Astrocyte (in vitro differentiated cells and primary cell): Measurements from ENCODE around the gene DSE. TPM values are rescaled to one million over a fixed set of nuclear protein-coding genes. Genes with fewer than 3 reads are reported as not detected.

Source experiments
- DNase-seq: peaks from one replicate; pipeline ENCODE4 v3.0.0-alpha.2; 2010; ENCODE audit warnings: low read depth
- FAIRE-seq: peaks from 2 replicates; lab custom pipeline; 2011; peaks lifted over from hg19 to GRCh38; lab: Jason Lieb, UNC
- H2AFZ ChIP-seq: 2 replicates; pipeline ENCODE4 v1.6.0; 2012; ENCODE audit warnings: low read depth, low read length, inconsistent platforms
- H3K27ac ChIP-seq: 2 replicates; pipeline ENCODE4 v1.5.1; 2011; ENCODE audit warnings: low read depth, low read length, inconsistent platforms
- H3K27me3 ChIP-seq: 2 replicates; pipeline ENCODE4 v1.6.0; 2011; ENCODE audit warnings: low read length, inconsistent platforms; ENCODE audit not compliant: insufficient read depth
- H3K36me3 ChIP-seq: 2 replicates; pipeline ENCODE4 v1.5.1; 2011; ENCODE audit warnings: low read length, inconsistent platforms; ENCODE audit not compliant: insufficient read depth
- H3K4me1 ChIP-seq: 2 replicates; pipeline ENCODE4 v1.5.1; 2011; ENCODE audit warnings: low read length, inconsistent platforms; ENCODE audit not compliant: insufficient read depth
- H3K4me2 ChIP-seq: 2 replicates; pipeline ENCODE4 v1.6.0; 2012; ENCODE audit warnings: low read length, inconsistent platforms
- H3K4me3 ChIP-seq: 2 replicates; pipeline ENCODE4 v1.5.1; 2011; ENCODE audit warnings: low read depth, mild to moderate bottlenecking, low read length, inconsistent platforms; ENCODE audit not compliant: insufficient read depth
- H3K79me2 ChIP-seq: 2 replicates; pipeline ENCODE4 v1.6.0; 2012; ENCODE audit warnings: mild to moderate bottlenecking, low read length, inconsistent platforms; ENCODE audit not compliant: insufficient read depth
- H3K9ac ChIP-seq: 2 replicates; pipeline ENCODE4 v1.6.0; 2012; ENCODE audit warnings: mild to moderate bottlenecking, low read length, inconsistent platforms
- H3K9me3 ChIP-seq: 2 replicates; pipeline ENCODE4 v1.5.1; 2012; ENCODE audit warnings: low read depth, mild to moderate bottlenecking, low read length, inconsistent platforms; ENCODE audit not compliant: insufficient read depth
- H4K20me1 ChIP-seq: 2 replicates; pipeline ENCODE4 v1.6.0; 2012; ENCODE audit warnings: low read length, inconsistent platforms; ENCODE audit not compliant: insufficient read depth
- H3K27ac Mint-ChIP-seq: one replicate; pipeline ENCODE4 v1.8.0; 2021; ENCODE audit warnings: mild to moderate bottlenecking, mixed read lengths; ENCODE audit not compliant: unreplicated experiment
- H3K27me3 Mint-ChIP-seq: one replicate; pipeline ENCODE4 v1.8.0; 2021; ENCODE audit warnings: low read depth, mixed read lengths; ENCODE audit not compliant: unreplicated experiment
- H3K36me3 Mint-ChIP-seq: one replicate; pipeline ENCODE4 v1.8.0; 2021; ENCODE audit warnings: low read depth, mixed read lengths; ENCODE audit not compliant: unreplicated experiment
- H3K4me1 Mint-ChIP-seq: one replicate; pipeline ENCODE4 v1.8.0; 2021; ENCODE audit warnings: low read depth, mixed read lengths; ENCODE audit not compliant: unreplicated experiment
- H3K4me3 Mint-ChIP-seq: one replicate; pipeline ENCODE4 v1.8.0; 2021; ENCODE audit warnings: mild to moderate bottlenecking, moderate library complexity, mixed read lengths; ENCODE audit not compliant: unreplicated experiment
- H3K9me3 Mint-ChIP-seq: one replicate; pipeline ENCODE4 v1.8.0; 2021; ENCODE audit warnings: mild to moderate bottlenecking, mixed read lengths; ENCODE audit not compliant: unreplicated experiment
- EZH2 ChIP-seq: IDR thresholded peaks from 2 replicates; pipeline ENCODE4 v1.6.1; 2012; ENCODE audit warnings: mild to moderate bottlenecking, low read length, inconsistent platforms; ENCODE audit not compliant: insufficient read depth
- total RNA-seq: library from RNA; stranded (reverse); gene quantifications from 2 replicates; pipeline ENCODE4 v1.2.1, GENCODE V29; 2021
- TF ChIP-seq, protein P1 (sequence below): IDR thresholded peaks from 2 replicates; pipeline ENCODE4 v1.5.1; 2011; ENCODE audit warnings: low read depth, mild to moderate bottlenecking, inconsistent platforms, low read length, moderate library complexity; ENCODE audit not compliant: insufficient read depth

The DSE gene
- total RNA-seq, 1 donor from 2014 or later, result 83.2 TPM

GRCh38 chr6:116492331-116493067, 121.8 kb downstream of the DSE start:
- no peak for FAIRE-seq
- Histone ChIP-seq H4K20me1 (no peaks in the 10 kb centered on the region), H3K36me3 (no peaks in the 10 kb centered on the region), H2AFZ (no peak overlapping the region), H3K27ac (no peak overlapping the region), H3K9me3 (no peaks in the 10 kb centered on the region), H3K27me3 (no peaks in the 10 kb centered on the region), H3K4me3 (no peak overlapping the region), H3K9ac (no peak overlapping the region), H3K4me1 (no peaks in the 10 kb centered on the region), H3K4me2 (no peak overlapping the region), H3K79me2 (no peaks in the 10 kb centered on the region)
- no peak for DNase-seq
- Mint-ChIP-seq H3K4me3 (no peak overlapping the region), H3K27me3 (no peaks in the 10 kb centered on the region), H3K36me3 (no peaks in the 10 kb centered on the region), H3K27ac (no peak overlapping the region), H3K9me3 (peaks cover 4% of the 10 kb centered on the region), H3K4me1 (no peaks in the 10 kb centered on the region)
- TF ChIP-seq, protein P1, sequence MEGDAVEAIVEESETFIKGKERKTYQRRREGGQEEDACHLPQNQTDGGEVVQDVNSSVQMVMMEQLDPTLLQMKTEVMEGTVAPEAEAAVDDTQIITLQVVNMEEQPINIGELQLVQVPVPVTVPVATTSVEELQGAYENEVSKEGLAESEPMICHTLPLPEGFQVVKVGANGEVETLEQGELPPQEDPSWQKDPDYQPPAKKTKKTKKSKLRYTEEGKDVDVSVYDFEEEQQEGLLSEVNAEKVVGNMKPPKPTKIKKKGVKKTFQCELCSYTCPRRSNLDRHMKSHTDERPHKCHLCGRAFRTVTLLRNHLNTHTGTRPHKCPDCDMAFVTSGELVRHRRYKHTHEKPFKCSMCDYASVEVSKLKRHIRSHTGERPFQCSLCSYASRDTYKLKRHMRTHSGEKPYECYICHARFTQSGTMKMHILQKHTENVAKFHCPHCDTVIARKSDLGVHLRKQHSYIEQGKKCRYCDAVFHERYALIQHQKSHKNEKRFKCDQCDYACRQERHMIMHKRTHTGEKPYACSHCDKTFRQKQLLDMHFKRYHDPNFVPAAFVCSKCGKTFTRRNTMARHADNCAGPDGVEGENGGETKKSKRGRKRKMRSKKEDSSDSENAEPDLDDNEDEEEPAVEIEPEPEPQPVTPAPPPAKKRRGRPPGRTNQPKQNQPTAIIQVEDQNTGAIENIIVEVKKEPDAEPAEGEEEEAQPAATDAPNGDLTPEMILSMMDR, result no peak
- no peak for TF ChIP-seq EZH2

Other genes with a start within 250 kb of the DSE start
- 0.17 TPM in 1 of 2 replicates, not detected in the other for gene COL10A1, start 244.8 kb upstream of the DSE start, total RNA-seq
- 22.2 and 25.8 TPM in 2 replicates for gene TSPYL4, start 116.9 kb upstream of the DSE start, total RNA-seq
- gene TSPYL1, start 91.0 kb upstream of the DSE start, total RNA-seq, result 87.8 and 91.7 TPM in 2 replicates
- not detected in 2 replicates for gene CALHM6, start 90.4 kb downstream of the DSE start, total RNA-seq
- gene CALHM5, start 140.7 kb downstream of the DSE start, total RNA-seq, result 1.8 and 1.9 TPM in 2 replicates
- not detected in 2 replicates for gene TRAPPC3L, start 174.7 kb downstream of the DSE start, total RNA-seq
- gene CALHM4, start 182.8 kb downstream of the DSE start, total RNA-seq, result 0.20 TPM in 1 of 2 replicates, not detected in the other
- gene RWDD1, start 200.6 kb downstream of the DSE start, total RNA-seq, result 42.1 and 45.1 TPM in 2 replicates
- 0.48 and 0.72 TPM in 2 replicates for gene RSPH4A, start 245.5 kb downstream of the DSE start, total RNA-seq